Activated CD4-positive, alpha-beta T cell treated with anti-CD3 and anti-CD28 coated beads, Interleukin-2, Interleukin-4, amounts not matched to agents 100 ng/mL and 50 ng/mL, durations not matched to agents 16 hours and 8 hours (primary cell): Measurements from ENCODE around the gene PIK3R1.

Experiments used
- DNase-seq: peaks from one replicate; pipeline ENCODE4 v3.0.0-alpha.2; 2020; ENCODE audit warnings: low spot score

Gene PIK3R1

DNA sequence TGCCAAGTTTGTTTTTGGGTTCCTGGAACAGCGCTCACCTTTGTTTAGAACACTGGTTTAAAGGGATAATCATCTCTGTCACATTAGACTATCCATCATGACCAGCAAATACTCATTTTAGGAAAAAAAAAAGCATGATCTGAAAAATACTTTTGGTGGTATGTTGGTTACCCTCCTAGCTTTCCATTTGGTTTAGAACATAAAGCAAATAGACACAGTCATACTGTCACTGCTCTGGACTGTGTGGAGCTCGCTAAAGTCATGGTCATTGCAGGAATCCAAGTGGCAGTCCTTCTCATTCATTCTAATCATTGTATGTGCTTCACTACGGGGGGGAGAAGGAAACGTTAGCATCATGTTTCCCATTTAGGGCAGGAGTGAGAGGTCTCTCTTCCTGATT lies 83.5 kb downstream of the PIK3R1 start:
- no peak for DNase-seq

DNA sequence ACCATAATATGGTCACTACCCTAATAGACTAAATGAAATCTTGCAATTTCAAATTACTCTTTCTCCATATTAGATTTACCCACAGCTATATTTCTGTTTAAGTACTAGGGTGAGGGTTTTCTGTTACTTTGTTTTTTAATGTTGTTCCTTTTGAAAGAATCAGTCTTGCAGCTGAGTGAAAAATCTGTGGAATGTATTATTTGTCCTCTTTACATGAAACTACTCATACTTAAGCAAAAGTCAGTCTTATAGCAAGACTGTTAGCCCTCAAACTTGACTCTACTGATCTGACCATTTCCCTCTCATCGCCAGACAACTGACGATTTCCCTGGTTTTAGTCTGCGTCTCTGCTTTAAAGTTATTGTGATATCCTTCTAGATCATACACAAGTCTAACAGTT lies 84.0 kb downstream of the PIK3R1 start:
- no peak for DNase-seq

DNA sequence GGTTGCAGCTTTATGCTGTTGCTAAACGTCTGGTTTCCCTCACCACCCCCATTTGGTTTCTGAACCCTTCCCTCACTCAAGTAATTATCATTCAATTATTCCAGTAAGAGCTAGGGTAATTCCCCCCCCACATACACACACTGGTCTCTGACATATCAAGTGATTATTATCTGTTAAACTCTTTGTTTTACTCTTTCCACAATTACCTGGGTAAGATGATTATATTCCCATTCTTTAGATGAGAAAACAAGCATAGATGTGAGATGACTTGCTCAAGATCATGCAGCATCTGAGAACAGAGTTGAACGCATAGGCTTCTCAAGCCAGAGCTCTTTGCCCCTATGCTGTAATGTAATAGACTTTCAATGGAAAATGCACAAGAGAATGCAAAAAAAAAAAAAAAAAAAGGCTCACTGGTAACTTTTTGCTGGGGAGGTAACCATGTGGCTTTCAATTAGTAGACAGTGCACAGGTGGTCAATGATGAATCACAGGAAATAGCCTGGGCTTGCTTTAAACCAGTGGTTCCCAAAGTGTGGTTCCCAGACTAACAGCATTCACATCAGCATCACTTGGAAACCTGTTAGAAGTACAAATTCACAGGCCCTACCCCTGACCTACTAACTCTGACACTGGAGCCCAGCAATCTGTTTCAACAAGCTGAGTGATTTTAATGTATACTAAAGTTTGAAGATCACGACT lies 87.6 kb downstream of the PIK3R1 start:
- no peak for DNase-seq

DNA sequence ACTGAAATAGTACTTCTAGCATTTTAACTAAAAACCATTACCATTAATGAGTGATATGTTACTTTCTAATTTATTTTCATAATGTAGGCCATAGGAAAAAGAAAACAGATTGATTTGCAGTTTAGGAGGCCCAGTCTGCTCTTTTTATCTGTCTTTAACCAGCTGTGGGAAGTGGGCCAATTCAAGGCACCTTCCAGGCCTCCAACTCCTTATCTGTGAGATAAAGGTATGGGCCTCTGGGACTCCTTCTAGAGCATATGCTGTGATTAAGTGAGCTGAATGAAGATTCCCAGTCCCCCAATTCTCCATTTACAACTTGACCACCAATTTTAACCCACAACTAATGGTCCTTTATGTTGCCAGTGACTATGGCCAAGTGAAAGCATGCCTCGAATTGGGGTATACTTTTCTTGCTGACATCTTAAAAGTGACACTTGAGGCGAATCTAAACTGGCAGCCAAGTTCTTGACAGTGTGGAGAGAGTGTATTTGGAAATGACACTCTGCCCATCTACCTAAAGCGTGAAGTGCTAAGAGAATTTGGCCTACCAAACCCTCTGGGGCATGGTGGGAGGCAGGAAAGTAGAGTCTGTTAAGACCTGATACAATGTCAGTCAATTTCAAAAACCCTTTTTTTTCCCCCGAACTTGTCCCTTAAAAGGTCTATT lies 88.3 kb downstream of the PIK3R1 start:
- DNase-seq = no peak

DNA sequence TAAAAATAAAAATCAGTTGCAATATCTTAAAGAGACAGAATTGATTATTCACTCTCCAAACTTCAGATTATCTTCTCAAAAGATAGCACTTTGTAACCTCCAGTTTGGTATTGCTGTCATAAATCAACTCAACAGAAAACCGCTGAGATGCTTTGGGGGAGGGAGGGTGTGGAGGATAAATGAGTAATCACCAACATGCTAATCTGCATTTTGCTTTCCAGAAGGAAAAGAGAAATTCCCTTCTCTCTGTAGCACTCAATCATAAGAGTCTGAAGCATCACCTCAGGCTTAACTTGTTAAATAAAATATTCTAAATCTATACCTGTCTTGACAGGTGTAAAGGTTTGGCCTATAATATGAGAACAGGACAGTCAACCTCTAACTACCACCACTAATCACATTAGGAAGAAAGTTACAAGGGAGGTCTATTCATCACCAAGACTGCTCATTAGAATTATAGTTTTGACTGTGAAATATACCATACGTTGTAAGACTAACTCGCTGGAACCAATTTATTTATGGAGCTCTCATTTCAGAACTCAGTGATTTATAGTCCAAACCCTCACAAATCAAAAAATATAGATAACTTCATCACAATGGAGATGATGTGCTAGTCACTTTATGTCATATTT lies 89.0 kb downstream of the PIK3R1 start:
- DNase-seq = peak; percentile 39

DNA sequence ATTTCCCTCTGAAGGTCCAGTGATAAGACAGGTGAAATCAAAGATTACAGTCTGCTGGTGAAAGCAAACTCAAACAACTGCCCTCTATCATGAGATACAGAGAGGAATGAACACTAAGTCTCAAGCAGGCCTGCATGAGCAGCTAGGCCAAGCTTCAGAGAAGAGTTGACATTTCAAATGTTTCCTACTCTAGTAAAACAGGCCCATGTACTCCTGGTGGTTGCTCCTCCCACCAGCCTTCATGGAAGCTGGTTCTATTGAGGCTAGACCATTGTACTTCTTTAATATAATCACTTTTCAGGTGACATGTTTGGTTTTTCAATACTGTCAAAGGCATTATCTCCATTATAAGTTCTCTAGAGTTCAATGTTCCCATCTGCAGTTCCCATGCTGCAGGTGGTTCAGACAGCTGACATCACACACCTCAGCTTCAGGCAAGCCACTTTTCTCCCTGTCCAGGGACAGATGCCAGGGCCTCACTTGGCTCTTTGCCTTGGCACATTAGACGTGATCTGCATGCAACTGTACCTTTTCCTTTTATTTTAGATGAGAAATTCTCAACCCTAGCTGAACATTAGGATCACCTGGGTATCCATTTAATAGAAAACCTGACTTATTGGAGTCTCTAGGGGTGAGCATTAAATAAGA lies 89.8 kb downstream of the PIK3R1 start:
- DNase-seq = no peak

DNA sequence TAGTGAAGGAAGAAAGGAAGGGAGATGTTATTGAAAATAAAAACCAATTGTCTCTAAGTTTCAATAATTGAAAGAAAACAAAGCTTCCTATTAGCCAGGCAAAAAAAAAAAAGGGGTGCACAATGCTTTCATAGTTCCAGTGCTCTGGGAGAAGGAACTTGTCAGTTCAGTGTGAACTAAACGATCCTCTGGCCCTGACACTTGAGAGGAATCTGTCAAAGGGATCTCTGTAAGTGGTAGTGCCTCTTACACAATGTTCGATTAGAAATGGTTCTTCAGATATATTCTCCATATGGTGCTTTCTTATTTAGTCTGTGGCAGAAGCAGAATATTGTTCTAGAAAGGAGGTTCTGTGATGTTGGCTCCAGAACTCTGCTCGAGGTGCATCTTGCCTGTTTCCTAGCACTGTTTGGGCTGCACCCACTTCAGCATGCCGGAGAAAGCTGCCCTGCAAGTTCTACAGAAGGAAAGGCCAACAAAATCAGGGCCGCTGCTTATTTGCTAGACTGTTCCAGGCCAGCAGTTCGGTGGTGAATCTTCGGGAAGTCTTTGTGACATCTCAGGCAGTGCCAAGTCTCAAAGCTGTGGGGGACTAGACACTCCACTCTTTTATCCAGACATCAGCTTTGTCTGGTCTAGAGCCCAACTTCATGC lies 90.9 kb downstream of the PIK3R1 start:
- DNase-seq = no peak

DNA sequence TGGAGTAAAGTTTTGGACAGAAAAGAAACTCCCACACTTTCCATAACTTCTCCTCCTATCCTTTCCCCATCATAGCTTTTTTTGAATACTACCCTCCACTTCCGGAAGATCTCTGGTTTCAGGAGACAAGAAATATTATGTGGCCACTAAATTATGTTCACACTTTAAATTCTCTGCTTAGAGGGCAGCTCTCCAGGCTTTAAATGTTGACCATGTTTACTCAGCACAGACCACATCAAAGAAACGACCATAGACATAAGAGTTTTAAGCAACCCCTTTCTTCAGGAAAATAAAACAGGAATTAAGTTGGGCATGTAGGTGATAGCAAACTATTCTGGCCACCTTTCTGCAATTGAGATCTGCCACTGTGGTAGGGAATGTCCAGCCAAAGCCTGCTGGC lies 97.8 kb downstream of the PIK3R1 start:
- DNase-seq = no peak

DNA sequence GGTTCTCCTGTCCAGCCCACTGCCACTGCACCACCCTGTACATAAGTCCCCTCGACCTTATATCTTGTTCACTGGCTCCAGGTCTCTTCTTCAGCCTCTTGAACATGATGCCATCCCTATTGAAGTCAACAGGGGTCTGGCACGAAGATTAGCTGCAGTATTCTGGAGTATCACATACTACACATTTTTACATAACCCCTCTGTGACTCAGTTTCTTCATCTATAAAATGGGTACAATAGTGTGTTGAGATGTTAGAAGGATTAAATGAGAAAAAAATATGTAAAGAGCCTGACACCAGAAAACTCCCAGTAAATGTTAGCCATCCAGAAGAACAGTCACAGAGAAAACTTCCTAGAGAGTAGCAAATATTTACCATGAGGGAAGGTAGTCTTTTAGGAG lies 98.9 kb downstream of the PIK3R1 start:
- DNase-seq = no peak

DNA sequence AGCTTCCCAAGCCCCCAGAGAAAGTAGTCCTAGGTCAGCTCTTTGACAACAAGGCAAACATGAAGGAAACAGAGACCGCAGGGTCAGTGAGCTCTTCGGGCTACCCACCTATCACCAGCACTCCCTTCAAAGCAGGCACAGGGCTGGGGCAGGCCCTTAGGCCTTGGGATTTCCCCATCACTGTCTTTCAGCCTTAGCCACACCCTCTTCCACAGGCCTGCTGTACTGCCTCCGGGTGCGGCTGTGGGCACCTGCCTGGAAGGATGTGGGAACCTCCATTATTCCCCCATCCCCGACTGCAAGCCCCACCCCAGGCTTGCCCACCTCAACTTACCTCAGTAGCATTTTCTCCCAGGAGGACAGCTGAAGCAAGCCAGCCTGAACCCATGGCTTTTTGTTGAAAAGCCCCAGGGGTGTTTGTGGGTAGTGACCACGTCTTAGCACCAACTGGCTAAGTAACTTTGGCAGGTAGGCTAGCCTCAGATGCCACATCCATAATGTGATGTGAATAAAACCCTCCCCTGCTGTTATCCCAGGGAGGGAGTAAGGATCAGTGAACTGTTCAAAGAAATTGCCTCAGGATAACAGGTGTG lies 100.2 kb downstream of the PIK3R1 start:
- peak; percentile 36 for DNase-seq

DNA sequence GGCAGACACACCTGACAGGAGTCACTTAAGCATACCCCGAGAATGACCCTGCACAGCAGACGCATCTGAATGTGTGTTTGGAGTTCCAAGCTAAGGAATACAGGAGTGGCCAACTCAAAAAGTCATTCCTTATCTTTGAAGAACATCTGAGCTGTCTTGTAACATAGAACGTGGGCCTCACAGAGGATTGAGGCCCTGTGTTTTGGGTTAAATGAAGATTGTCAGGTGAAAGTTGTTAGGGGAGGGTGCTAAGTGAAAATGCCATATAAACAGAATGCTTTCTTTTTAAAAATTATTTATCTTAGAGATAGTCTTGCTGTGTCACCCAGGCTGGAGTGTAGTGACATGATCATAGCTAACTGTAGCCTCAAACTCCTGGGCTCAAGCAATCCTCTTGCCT lies 100.9 kb downstream of the PIK3R1 start:
- no peak for DNase-seq

DNA sequence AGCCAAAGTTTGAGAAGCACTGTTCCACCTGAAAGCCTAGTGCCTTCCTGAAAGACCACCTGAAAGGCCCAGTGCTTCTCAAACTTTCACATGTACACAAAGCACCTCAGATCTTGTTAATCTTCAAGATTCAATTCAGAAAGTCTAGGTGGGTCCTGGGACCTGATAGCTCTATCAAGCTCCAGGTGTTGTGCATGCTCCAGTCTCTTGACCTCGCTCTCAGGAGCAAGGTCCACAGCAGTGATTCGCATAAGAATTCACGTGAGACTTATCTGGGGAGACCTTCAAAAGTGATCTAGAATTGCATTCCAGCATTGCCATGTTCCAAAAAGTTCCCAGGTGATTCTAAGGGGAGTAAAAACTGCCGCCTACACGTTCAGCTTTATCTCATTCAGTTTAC lies 102.1 kb downstream of the PIK3R1 start:
- DNase-seq = no peak

DNA sequence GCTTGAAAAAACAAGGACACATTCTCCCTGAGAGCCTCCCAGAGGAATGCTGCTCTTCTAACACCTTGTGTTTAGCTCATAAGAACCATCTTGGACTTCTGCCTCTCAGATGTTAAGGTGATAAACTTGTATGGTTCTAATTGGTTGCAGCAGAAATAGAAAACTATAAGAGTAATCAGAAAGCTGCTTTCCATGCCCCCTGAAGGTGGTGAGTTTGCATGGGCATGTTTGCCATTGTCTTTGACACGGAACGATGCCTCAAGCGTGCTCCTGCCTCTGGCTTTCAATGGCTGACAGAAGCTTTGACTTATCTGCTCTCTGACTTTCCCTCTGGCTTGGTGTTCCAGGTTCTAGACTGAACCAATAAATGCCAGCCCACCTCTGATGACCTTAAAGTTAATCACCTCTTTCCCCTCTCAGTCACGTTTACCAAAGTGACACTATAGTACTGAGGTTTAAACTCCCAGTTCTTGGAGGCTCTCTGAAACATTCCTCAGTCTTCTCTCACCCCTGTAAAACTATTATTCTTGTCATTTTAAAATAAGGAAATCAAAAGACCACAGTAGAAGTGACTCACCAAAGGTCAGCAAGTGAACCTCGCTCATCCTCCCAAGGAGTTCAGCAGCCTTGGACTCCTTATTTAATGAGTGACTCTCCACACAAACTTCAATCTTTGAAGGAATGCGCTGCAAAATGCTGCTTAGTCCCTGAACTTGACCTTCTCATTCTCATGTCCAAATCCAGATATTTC lies 103.6 kb downstream of the PIK3R1 start:
- no peak for DNase-seq

DNA sequence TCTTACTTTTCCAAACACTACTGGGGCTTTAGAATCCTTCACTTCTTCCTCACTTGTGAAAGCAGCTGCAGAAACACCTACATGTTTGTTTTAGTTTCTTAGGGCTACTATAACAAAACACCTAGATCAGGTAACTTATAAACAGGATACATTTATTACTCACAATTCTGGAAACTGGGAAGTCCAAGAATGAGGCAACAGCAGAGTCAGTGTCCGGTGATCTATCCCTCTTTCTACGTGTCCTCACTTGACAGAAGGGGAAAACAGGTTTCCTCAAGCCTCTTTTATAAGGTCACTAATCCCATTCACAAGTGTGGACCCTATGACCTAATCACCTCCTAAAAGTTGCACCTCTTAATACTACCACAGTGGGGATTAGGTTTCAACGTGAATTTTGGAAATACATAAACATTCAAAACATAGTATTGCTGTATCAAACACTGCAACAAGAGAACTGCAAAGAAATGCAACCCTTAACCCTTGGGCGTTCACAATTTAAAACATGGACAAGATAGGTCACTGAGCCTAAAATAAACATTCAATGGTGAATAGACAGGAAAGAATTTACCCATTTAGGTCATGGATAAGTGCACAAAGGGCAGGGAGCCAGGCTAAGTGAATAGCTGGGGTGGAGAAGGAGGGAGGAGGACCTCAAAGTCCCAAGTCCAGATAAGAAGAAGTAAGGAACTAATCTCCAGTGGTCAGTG lies 104.3 kb downstream of the PIK3R1 start:
- no peak for DNase-seq

DNA sequence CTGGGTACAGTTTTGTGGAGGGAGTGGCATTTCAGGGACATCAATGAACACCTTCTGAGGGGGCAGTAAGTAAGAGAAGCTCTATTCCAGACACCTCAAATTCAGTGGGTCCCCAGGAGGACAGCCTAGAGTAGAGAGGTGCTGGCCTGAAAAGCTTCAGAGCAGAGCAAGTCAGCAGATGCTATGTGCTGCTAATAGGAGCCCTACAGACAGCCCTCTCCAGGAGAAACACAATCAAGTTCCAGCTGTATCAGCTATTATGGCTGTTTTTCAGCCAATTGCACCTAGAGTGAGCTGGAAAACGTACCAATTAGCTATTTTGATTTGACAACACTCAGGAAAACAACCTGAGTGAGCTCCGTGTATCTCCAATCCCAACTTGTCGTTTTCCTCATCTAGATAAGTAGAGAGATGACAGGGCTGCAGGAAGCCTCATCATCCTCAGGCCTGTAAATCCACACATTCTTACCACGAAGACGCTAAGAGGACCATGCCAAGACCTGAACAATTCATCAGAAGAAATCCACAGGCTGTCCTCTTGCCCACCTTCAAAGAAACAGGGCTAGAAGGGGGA lies 104.9 kb downstream of the PIK3R1 start:
- DNase-seq = no peak

DNA sequence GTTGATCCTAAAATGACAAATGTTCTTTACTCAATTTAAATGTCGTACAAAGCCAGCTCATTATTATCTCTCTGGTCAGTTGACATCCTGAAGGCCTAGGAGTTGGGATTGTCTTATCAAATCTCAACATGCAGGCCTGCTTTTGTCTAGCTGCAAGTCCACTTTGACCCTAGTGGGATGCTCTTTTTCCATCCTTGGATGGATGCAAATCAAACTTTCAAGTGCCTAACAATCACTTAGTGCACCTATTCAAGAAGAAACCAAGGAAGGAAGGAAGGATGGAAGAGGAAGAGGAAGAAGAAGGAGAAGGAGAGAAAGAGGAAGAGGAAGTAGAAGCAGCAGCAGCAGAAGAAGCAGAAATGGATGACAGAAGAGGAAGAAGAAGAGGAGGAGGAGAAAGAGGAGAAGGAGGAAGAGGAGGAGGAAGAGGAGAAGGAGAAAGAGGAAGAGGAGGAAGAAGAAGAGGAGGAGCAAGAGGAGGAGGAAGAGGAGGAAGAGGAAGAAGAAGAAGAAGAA lies 109.6 kb downstream of the PIK3R1 start:
- DNase-seq = no peak

DNA sequence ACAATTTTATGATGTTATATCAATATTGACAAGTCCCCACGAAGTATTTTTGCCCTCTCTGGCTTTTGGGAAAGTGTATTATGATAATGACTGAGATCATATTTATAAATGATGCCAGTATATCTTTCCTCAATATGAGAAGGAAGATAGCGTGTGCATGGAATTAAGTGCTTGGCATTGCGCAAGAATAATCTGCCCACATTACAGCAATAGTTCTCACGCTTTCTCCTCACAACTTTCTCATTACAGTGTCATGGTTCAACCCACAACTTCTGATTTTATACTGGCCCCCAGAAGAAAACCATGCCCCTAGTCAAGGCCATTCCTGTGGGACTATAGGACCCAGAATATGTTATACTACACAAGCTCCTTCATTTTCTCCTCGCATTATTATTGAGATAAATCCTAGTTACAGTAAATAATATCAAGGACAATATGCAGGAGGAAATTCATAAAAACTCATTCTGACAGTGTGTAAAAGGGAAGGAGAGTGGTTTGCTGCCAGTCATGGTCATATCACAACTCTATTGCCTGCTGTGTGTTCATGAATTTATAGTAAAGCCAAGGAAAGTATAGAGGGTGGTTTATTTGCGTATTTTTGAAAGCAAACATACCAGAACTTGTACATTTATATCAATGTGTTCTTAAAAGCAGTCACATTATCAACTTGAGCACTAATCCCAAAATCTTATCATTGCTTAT lies 114.1 kb downstream of the PIK3R1 start:
- no peak for DNase-seq

DNA sequence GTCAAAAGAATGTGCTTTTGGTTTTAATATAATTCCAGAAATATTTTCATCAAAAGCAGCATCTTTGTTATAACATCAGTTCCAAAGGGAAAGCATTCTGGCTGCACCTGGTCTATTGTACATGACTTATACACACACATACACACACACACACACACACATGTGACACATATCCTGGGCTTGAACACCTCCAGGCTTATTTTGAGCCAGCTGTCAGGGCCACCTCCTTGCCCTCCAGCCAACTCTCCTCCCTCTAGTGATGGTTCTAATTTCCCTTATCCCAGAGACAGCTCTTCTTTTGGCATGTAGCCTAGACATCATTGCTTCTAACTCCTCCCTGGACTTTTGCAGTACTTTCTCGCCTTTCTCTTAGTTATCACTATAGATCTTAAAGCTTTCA lies 115.0 kb downstream of the PIK3R1 start:
- no peak for DNase-seq
